GM04503 (cell line): Measurements from ENCODE around the gene C2orf42.
A peak's percentile ranks its signal among the peaks of the same experiment; 100 is the strongest.
"Not testable (repeated sequence)": the region's sequence is repeated elsewhere in the genome, so short reads cannot be mapped to it uniquely, and the experiment has no call there.

Experiments
- DNase-seq: peaks from one replicate; pipeline ENCODE4 v3.0.0-alpha.2; 2012; ENCODE audit warnings: low read depth

Gene C2orf42

DNA sequence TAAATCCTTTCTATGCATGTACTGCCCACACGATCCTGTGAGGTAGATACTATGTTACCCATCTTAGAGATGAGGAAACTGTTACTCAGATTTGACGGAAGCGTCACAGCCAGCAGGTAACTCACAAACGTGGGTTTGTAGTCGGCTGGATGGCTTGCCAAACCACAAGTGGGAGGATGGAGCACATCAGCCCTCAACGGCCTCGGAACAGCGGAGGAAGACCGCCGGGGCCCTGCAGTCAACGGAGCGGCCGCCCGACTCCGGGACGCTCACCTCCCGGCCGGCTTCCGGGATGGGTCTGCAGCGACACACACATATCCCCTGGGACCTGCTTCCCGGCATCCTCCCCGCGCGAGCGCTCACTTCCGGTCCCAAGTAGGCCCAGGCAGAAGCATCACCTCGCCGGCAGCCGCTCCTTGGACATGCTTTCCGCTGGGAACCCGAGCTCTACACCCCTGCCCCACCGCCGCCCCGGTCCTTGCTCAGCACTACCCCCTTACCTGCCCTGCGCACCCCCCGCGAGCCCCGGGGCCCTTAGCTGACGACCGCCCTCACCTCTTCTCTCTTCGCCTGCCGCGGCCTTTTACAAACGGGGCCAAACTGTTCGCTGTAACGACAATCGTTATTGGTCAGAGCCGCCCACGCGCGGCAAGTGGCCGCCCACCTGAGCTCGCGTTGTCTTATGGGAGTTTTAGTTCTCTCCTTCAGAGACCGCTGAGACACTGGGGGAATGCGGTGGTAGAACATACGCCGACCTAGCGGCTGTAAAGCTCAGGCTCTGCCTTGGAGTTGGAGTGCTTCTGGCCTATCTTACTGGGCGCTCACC lies at the start of gene C2orf42:
Gene C2orf42, minus strand, starts transcription at position 602 of the 826 bp plus-strand sequence. CDS start 9,034 bp downstream, outside the sequence.
- peak; percentile 86 for DNase-seq

DNA sequence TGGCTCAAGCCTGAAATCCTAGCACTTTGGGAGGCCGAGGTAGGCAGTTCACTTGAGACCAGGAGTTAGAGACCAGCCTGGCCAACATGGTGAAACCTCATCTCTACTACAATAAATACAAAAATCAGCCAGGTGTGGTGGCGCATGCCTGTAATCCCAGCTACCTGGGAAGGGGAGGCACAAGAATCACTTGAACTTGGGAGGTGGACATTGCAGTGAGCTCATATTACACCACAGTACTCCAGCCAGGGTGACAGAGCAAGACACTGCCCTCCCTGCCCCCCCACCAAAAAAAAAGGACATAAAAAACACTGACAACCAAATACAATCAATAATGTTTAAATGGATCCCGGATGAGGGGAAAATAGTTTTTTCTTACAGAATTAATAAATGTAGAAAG lies 49.8 kb upstream of the C2orf42 start:
- DNase-seq = no peak

DNA sequence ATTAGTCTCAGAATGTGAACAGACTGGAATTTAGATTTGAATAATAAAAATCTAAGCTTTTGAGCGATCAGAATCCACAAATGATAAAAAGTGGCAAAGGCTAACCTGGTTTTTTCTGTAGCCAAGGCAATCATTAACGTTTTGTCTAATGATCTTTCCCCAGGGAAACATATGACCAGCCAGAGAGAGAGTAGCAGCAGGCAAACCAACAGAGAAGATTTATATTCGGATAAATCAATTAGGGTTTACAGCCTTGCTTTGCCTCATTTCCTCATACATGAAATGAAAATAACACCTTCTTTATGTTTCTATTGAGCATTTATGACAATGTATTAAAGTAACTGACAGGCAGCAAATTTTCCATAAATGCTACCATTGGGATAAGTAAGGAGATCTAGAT lies 43.1 kb upstream of the C2orf42 start:
- no peak for DNase-seq

DNA sequence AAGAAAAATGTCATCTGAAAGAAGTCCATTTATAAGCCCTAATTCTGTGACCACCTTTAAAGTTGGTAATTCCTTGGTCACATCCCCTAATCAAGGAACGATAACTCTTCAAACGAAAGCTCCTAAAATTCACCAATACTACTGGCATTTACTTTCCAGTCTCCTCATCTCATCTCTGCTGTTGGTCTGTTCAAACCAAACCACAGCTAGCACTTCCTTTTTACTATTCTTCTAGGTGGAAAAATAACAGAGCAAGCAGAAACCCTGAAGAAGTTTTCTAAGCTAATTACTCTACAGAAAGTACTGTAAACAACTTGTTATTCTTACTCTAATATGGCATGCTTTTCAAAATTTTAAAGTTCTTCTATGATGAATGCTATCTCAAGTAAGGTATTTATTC lies 36.0 kb upstream of the C2orf42 start:
- DNase-seq = no peak

DNA sequence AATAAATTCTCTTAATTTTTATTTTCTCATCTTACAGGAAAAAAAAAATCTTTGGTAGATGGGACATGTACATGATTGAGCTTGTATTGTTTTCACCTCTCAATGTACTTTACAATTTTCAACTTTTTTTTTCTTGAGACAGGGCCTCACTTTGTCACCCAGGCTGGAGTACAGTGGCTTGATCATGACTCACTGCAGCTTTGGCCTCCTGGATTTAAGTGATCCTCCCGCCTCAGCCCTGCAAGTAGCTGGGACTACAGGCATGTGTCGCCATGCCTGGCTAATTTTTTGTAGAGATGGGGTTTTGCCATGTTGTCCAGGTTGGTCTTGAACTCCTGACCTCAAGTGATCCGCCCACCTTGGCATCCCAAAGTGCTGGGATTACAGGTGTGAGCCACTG lies 32.5 kb upstream of the C2orf42 start:
- not testable (repeated sequence) for DNase-seq

DNA sequence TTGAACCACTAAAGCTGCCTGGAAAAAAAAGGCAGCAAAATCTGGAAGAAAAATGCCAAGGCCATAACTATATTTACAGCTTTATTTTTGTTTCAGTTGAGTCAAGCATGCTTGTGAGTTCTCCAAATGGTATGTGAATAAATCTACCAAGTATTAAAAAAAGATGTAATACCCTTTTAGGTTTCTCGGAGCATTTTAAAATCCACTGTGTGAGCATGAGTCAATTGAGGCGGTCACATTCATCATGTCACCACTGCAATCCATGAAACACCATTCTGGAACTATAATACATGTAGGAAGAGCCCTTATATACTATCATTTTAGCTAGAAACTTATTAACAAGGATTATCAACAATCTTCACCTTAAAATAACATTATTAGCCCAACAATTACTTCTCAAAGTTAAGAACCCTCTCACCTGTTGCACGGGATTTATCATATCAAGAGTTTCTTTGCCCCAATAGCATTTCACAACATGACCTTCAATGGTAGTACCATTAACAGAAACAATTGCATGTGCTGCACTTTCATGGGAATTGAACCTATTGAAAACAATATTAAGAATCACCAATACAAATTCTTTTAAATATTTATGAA lies 24.2 kb upstream of the C2orf42 start:
- DNase-seq = peak; percentile 90

DNA sequence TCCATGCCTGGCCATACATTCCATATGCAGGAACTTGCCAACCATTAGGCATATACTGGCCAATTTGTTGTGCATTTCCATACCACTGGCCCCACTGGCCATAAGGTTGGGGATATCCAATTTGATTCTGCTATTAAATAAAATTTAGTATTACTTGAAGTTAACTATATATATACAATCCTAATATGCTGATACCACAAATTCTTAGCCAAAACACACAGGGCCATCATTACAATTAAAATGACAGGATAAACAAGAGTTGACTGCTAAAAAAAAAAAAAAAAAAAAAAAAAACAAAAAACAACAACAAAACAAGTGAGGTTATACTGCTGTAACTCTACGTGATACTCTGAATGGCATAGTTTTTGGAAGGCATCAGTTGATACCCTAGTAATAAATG lies 23.5 kb upstream of the C2orf42 start:
- DNase-seq = no peak

DNA sequence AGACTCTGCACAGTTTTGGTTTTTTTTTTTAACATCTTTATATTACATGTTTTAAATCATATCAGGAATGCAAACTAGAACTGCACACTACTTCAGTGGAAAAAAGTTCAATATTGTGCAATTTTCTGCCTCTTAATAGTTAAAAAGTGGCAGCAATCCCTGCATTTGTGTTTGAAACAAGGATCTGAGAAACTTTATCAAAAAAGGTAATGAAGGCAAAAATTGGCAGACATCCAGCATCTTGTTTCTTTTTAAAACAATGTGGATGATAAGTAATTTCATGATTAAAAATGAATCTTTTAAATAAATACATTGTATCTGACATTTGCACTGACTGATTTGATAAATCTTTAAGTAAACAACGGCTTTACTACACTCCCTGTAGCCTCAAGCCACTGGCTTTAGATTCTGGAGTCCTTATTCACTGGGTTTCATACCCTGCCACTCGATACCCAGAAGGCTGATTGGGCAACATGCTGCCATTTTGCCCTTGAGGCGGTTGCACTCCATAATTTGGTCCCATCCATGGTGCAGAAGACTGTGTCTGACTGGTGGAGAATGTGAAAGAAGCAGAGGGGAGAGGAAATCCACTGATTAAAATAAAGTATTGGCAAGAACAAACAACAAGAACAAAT lies 21.6 kb upstream of the C2orf42 start:
- no peak for DNase-seq

DNA sequence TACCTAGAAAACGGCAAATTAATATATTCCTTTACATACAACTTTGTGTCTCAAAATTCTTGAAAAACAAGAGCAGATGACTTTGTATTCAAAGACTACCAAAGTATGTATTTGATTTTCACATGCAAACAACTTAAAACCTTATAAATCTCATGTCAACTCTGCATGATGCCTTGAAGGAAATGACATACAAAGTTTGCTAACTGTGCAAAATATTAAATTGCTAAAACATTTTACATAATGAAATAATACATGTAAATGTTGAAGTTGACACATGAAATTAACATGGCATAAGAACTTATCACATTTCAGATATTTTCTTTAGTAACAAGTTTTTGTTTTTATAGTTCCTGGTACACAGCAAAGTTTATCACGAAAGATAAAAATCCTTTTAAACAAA lies 20.8 kb upstream of the C2orf42 start:
- DNase-seq = no peak

DNA sequence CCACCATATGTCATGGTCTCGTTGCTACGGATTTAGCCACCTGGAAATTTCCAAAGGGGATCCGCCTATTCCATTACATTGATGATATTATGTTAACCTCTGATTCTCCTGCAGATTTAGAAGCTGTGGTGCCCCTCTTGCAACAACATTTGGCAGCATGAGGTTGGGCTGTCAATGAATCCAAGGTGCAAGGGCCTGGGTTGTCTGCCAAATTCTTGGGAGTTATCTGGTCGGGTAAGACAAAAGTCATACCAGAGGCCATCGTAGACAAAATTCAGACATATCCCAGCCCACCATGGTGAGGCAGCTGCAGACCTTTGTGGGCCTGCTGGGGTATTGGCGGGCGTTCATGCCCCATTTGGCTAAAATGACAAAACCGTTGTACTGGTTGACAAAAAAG lies 13.6 kb upstream of the C2orf42 start:
- DNase-seq = no peak

DNA sequence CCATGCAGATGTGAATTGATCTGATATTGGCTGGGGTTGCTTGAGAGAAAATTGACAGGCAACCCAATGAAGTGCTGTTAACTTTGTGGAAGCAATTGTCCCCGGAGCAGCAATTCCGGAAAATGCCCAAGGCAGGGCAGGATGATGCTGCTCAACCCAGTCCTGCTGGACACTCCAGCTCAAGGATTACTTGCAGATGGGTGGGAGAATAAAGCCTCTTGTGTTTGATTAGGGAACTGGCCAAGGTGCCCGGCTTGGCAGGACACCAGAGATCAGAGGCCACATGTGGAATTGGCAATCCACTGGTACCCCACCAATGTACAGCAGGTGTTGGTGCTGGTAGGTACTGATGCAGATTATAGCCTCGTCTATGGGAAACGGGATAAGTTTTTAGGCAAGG lies 12.3 kb upstream of the C2orf42 start:
- DNase-seq = no peak

DNA sequence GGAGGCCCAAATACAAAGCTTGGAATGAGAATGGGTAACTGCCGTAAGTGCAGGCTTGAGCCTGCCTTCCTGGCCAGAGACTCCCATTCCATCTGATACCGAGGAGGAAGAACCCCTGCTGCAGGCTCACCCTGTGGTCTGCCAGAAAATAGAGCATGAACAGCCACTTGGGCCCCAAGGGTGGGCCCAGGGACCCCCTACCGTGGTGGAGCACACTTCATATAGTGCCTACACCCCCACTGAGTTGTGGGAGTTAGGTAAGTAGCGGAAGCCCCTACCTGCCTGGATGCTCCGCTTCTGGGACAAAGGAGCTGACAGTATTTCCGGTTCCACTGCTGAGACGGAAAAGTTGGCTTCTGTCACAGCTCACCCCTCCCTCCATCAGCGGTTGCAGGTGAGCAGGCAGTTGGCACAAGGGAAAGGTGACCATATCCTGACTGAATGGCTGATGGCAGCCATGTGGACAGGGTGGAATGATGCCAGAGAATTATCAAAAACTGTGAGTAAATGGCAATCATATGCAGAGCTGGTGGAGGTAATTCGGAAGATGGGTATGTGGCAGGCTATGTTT lies 11.5 kb upstream of the C2orf42 start:
- DNase-seq = no peak

DNA sequence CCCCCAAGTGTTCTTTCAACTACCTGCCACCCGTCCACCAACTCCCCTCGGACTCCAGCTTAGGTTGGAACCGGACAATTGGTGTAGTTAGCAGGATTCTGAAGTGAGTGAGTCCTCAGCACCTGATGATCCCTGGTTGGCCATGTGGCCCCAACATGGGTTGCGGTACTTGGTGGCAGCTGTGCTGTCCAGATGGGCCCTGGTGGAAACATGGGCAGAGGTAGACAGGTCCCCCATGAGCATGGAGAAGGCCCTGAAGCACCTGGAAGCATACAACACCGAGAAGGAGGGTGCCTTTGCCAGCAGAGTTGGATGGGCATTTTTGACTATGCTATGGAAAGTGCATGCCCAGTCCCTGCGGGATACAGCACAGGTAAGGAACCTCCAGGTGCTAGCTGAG lies 11.0 kb upstream of the C2orf42 start:
- no peak for DNase-seq

DNA sequence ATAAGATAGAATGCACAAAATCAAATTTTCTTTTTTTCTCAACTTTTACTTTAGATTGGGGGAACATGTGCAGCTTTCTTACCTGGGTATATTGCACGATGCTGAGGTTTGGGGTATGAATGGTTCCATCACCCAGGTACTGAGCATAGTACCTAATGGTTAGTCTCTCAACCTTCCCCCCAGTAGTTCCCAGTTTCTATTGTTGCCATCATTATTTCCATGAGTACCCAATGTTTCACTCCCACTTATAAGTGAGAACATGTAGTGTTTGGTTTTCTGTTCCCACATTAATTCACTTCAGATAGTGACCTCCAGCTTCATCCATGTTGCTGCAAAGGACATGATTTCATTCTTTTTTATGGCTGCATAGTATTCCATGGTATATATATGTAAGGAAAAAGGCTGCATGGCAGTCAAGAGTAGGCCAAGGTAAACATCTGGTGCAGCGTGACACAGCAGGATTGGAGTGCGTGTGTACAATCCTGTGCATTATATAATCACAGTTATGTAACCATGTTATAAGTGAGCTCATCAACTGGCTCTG lies 10.5 kb upstream of the C2orf42 start:
- DNase-seq = no peak

DNA sequence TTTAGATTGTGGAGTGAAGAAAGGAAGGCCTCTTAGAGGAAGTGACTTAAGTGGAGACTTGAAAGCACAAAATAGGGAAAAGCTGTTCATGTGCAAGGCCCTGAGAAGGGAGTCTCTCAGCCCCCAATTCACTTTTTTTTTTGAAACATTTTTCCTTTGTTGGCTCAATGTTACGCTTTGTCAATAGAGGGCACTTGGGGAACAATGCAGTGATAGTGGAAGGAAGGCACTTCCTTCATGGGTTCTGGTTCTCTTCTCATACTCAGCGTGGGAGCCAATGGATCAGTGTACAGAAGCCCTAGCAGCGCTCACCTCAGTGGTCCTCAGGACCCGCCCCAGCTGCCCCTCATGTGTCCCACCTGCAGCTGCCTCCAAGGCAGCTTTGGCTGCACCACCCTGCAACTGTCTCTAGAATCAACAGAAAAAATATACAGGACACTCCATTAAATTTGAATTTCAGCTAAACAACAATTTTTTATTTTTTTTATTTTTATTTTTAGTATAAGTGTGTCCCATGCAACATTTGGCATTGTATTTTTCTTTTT lies 8.6 kb upstream of the C2orf42 start:
- no peak for DNase-seq

DNA sequence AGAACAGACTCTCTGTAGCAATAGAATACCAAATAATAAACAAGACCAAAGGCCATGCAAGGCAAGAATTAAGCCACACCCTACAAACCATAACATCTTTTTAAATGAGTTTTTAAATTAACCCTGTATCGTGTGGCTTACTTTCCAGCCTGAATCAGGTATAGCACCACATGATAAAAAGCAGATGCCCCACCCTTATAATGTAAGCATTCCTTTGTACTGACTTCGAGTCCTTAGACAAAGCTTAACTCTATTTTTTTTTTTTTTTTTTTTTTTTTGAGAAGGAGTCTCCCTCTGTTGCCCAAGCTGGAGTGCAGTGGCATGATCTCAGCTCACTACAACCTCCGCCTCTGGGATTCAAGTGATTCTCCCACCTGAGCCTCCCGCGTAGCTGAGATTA lies 1.7 kb upstream of the C2orf42 start:
- no peak for DNase-seq

DNA sequence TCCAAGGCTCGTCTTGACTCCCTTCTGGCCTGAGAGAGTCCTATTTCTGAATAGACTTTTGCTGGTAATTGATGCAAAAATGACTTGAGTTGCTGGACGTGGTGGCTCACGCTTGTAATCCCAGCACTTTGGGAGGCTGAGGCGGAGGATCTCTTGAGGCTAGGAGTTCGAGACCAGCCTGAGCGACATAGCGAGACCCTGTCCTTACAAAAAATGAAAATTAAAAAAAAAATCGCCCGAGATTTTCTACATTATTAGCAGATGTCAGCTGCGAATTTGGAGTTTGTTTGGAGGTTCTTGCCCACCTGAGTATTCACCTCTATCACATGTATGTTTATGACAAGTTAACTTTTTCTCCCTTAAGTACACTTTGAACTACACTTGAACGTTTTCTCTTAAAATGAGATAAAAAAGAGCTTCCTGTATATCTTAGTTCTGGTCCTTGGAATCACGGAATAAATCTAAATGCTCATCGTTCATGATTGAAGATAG lies 471 bp upstream of the C2orf42 start:
- DNase-seq = no peak

DNA sequence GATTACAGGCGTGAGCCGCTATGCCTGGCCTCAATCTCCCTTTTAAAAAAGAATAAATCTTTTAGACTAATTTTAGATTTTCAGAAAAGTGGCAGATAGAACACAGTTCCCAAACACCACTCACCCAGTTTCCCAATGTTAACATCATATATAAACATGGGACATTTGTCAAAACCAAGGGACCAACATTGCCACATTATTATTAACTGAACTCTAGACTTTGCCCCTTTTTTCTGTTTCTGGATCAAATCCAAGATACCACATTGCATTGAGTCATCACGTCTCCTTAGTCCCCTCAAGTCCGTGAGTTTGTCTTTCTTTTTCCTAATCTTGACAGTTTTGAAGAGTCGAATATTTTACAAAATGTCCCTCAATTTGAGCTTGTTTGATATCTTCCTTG lies 2.4 kb downstream of the C2orf42 start:
- DNase-seq = no peak

DNA sequence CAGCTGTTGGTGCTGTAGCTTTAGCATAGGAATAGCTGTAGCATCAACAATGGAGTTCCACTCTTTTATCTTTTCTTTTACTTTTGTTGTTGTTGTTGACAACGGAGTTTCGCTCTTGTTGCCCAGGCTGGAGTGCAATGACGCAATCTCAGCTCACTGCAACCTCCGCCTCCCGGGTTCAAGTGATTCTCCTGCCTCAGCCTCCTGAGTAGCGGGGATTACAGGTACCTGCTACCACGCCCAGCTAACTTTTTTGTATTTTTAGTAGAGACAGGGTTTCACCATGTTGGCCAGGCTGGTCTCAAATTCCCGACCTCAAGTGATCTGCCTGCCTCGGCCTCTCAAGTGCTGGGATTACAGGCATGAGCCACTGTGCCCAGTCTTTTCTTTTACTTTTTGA lies 3.6 kb downstream of the C2orf42 start:
- DNase-seq = not testable (repeated sequence)

DNA sequence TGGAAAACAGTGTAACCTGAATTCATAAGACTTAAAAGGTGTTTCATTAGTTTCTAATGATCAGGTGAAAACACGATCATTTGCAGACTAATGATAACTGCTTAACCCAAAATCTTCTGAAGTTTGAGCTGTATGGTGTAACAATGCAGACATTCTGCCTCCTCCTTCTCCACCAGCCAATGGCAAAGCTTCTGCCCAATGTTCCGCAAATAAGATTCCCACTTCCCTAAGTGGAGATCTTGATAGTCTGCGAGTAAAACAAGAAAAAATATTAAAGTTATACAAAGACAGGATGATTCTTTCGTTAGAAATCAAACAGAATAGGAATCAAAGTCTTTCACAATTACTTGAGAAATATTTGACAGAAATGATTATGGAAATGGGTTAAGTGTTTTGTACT lies 8.1 kb downstream of the C2orf42 start:
- no peak for DNase-seq

DNA sequence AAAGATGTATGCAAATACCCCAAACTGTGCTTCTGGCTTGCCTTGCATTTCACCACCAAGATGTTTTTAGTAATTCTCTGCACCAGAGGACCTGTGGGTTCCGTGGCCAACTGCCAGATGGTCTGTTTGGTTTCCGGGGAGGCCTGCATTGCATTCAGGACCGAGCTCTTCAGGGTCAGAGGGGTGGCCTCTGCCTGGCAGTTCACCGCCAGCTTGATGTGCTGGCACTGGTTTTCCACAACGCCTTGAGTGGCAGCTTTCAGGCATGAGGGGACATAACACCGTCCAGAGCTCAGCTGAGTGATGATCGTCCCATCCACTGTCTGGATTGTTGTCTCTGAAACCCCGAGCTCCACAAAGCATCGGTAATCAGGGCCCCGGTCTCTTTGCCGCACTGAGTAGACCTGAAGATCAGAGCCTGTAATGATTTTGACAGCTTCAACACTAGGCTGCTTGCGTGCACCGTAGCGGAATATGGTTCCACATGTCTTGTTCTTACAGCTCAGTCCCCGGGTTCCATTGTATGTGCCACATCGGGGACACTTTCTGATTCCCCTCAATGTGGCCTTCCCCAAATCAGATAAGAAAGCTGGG lies 9.4 kb downstream of the C2orf42 start:
- DNase-seq = no peak

DNA sequence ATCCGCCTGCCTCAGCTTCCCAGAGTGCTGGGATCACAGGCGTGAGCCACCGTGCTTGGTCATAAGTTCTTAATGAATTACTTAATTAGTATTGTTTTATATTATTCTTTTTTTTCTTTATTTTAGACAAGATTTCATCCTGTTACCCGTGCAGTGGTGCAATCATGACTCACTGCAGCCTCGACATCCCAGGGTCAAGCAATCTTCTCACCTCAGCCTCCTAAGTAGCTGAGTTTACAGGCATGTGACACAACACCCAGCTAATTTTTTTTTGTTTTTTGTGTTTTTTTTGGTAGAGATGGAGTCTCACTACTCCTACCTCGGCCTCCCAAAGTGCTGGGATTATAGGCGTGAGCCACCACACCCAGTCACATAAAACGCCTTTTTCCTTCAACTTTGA lies 17.3 kb downstream of the C2orf42 start:
- no peak for DNase-seq
